ENCODE measurements around the gene INS.
A peak's percentile ranks its signal among the peaks of the same experiment; 100 is the strongest.

The INS gene

GRCh38 chr11:2143799-2144543, 17.0 kb downstream of the INS start:
- Histone ChIP-seq H3K4me3 (ENCODE audit: low read length) (peak overlapping the region; percentile 22; the same call in 1 of the 2 replicates), H3K27ac (ENCODE audit: low read length) (no peak overlapping the region), H3K36me3 (ENCODE audit: insufficient read depth, low read depth, low read length) (no peaks in the 10 kb centered on the region), H3K9me3 (ENCODE audit: insufficient read depth, low read depth, low read length) (peaks cover 5% of the 10 kb centered on the region; the same call in 1 of the 2 replicates), H3K27me3 (ENCODE audit: insufficient read depth, low read length) (peaks cover 98% of the 10 kb centered on the region), H3K9ac (ENCODE audit: low read depth, low read length) (no peak overlapping the region), H3K4me1 (ENCODE audit: insufficient read depth, low read length) (no peaks in the 10 kb centered on the region)

GRCh38 chr11:2143477-2143798, 17.6 kb downstream of the INS start:
- Histone ChIP-seq H3K36me3 (ENCODE audit: insufficient read depth, low read depth, low read length) (no peaks in the 10 kb centered on the region), H3K4me1 (ENCODE audit: insufficient read depth, low read length) (no peaks in the 10 kb centered on the region), H3K9ac (ENCODE audit: low read depth, low read length) (no peak overlapping the region), H3K4me3 (ENCODE audit: low read length) (no peak overlapping the region), H3K9me3 (ENCODE audit: insufficient read depth, low read depth, low read length) (peaks cover 5% of the 10 kb centered on the region; the same call in 1 of the 2 replicates), H3K27ac (ENCODE audit: low read length) (no peak overlapping the region), H3K27me3 (ENCODE audit: insufficient read depth, low read length) (peaks cover 98% of the 10 kb centered on the region)

- Histone ChIP-seq H3K27ac (ENCODE audit: low read length) (no peak overlapping the region), H3K9me3 (ENCODE audit: insufficient read depth, low read depth, low read length) (peaks cover 5% of the 10 kb centered on the region; the same call in 1 of the 2 replicates), H3K4me3 (ENCODE audit: low read length) (no peak overlapping the region), H3K4me1 (ENCODE audit: insufficient read depth, low read length) (no peaks in the 10 kb centered on the region), H3K36me3 (ENCODE audit: insufficient read depth, low read depth, low read length) (no peaks in the 10 kb centered on the region), H3K27me3 (ENCODE audit: insufficient read depth, low read length) (peaks cover 98% of the 10 kb centered on the region), H3K9ac (ENCODE audit: low read depth, low read length) (no peak overlapping the region)
Measured at GRCh38 chr11:2142762-2143202, 18.2 kb downstream of the INS start.

- no peaks in the 10 kb centered on the region for H3K36me3 ChIP-seq (ENCODE audit: insufficient read depth, low read depth, low read length)
- peaks cover 98% of the 10 kb centered on the region for H3K27me3 ChIP-seq (ENCODE audit: insufficient read depth, low read length)
- no peak overlapping the region for H3K27ac ChIP-seq (ENCODE audit: low read length)
- H3K9me3 ChIP-seq (ENCODE audit: insufficient read depth, low read depth, low read length): peaks cover 5% of the 10 kb centered on the region; the same call in 1 of the 2 replicates
- no peak overlapping the region for H3K4me3 ChIP-seq (ENCODE audit: low read length)
- no peak overlapping the region for H3K9ac ChIP-seq (ENCODE audit: low read depth, low read length)
- H3K4me1 ChIP-seq (ENCODE audit: insufficient read depth, low read length): no peaks in the 10 kb centered on the region
Measured at GRCh38 chr11:2142300-2142759, 18.7 kb downstream of the INS start.

- peaks cover 5% of the 10 kb centered on the region; the same call in 1 of the 2 replicates for H3K9me3 ChIP-seq (ENCODE audit: insufficient read depth, low read depth, low read length)
- peaks cover 98% of the 10 kb centered on the region for H3K27me3 ChIP-seq (ENCODE audit: insufficient read depth, low read length)
- no peak overlapping the region for H3K4me3 ChIP-seq (ENCODE audit: low read length)
- H3K4me1 ChIP-seq (ENCODE audit: insufficient read depth, low read length): no peaks in the 10 kb centered on the region; the same call in 1 of the 2 replicates
- H3K36me3 ChIP-seq (ENCODE audit: insufficient read depth, low read depth, low read length): no peaks in the 10 kb centered on the region
- H3K9ac ChIP-seq (ENCODE audit: low read depth, low read length): no peak overlapping the region
- H3K27ac ChIP-seq (ENCODE audit: low read length): no peak overlapping the region
Measured at GRCh38 chr11:2140411-2141400, 20.3 kb downstream of the INS start.

- no peak overlapping the region for H3K4me3 ChIP-seq (ENCODE audit: low read length)
- H3K27ac ChIP-seq (ENCODE audit: low read length): no peak overlapping the region
- H3K9me3 ChIP-seq (ENCODE audit: insufficient read depth, low read depth, low read length): peaks cover 5% of the 10 kb centered on the region; the same call in 1 of the 2 replicates
- H3K27me3 ChIP-seq (ENCODE audit: insufficient read depth, low read length): peaks cover 98% of the 10 kb centered on the region
- no peaks in the 10 kb centered on the region; the same call in 1 of the 2 replicates for H3K4me1 ChIP-seq (ENCODE audit: insufficient read depth, low read length)
- H3K36me3 ChIP-seq (ENCODE audit: insufficient read depth, low read depth, low read length): no peaks in the 10 kb centered on the region
- no peak overlapping the region for H3K9ac ChIP-seq (ENCODE audit: low read depth, low read length)
Measured at GRCh38 chr11:2139621-2140337, 21.2 kb downstream of the INS start.

GRCh38 chr11:2139123-2139521, 21.9 kb downstream of the INS start, which contains the start of gene IGF2:
TSS of gene IGF2 (minus strand) at chr11:2139389. CDS start at chr11:2135523, 3,866 bp downstream.
- H3K9ac ChIP-seq (ENCODE audit: low read depth, low read length): no peak within 1 kb of the TSS

GRCh38 chr11:2138431-2139122, 22.4 kb downstream of the INS start:
- Histone ChIP-seq H3K27ac (ENCODE audit: low read length) (no peak overlapping the region), H3K27me3 (ENCODE audit: insufficient read depth, low read length) (peaks cover 98% of the 10 kb centered on the region), H3K4me3 (ENCODE audit: low read length) (no peak overlapping the region), H3K9ac (ENCODE audit: low read depth, low read length) (no peak overlapping the region), H3K4me1 (ENCODE audit: insufficient read depth, low read length) (no peaks in the 10 kb centered on the region; the same call in 1 of the 2 replicates), H3K36me3 (ENCODE audit: insufficient read depth, low read depth, low read length) (no peaks in the 10 kb centered on the region), H3K9me3 (ENCODE audit: insufficient read depth, low read depth, low read length) (peaks cover 5% of the 10 kb centered on the region; the same call in 1 of the 2 replicates)

More at GRCh38 chr11:2139123-2139521, 21.9 kb downstream of the INS start, which contains the start of gene IGF2:
- Histone ChIP-seq H3K36me3 (ENCODE audit: insufficient read depth, low read depth, low read length) (no peaks in the 10 kb centered on the region), H3K4me3 (ENCODE audit: low read length) (no peak within 1 kb of the TSS), H3K27ac (ENCODE audit: low read length) (no peak within 1 kb of the TSS), H3K4me1 (ENCODE audit: insufficient read depth, low read length) (no peaks in the 10 kb centered on the region; the same call in 1 of the 2 replicates), H3K27me3 (ENCODE audit: insufficient read depth, low read length) (peaks cover 98% of the 10 kb centered on the region), H3K9me3 (ENCODE audit: insufficient read depth, low read depth, low read length) (peaks cover 5% of the 10 kb centered on the region; the same call in 1 of the 2 replicates)

GRCh38 chr11:2138068-2138430, 23.0 kb downstream of the INS start:
- H3K4me3 ChIP-seq (ENCODE audit: low read length): no peak overlapping the region

GRCh38 chr11:2137202-2138067, 23.6 kb downstream of the INS start:
- H3K36me3 ChIP-seq (ENCODE audit: insufficient read depth, low read depth, low read length): no peaks in the 10 kb centered on the region
- H3K4me3 ChIP-seq (ENCODE audit: low read length): peak overlapping the region; percentile 60; the same call in 1 of the 2 replicates
- no peak overlapping the region for H3K27ac ChIP-seq (ENCODE audit: low read length)
- no peaks in the 10 kb centered on the region; the same call in 1 of the 2 replicates for H3K4me1 ChIP-seq (ENCODE audit: insufficient read depth, low read length)
- peaks cover 98% of the 10 kb centered on the region for H3K27me3 ChIP-seq (ENCODE audit: insufficient read depth, low read length)
- no peak overlapping the region for H3K9ac ChIP-seq (ENCODE audit: low read depth, low read length)
- H3K9me3 ChIP-seq (ENCODE audit: insufficient read depth, low read depth, low read length): peaks cover 5% of the 10 kb centered on the region; the same call in 1 of the 2 replicates

More at GRCh38 chr11:2138068-2138430, 23.0 kb downstream of the INS start:
- no peaks in the 10 kb centered on the region for H3K36me3 ChIP-seq (ENCODE audit: insufficient read depth, low read depth, low read length)
- peaks cover 98% of the 10 kb centered on the region for H3K27me3 ChIP-seq (ENCODE audit: insufficient read depth, low read length)
- H3K9ac ChIP-seq (ENCODE audit: low read depth, low read length): no peak overlapping the region
- no peak overlapping the region for H3K27ac ChIP-seq (ENCODE audit: low read length)
- H3K4me1 ChIP-seq (ENCODE audit: insufficient read depth, low read length): no peaks in the 10 kb centered on the region; the same call in 1 of the 2 replicates
- peaks cover 5% of the 10 kb centered on the region; the same call in 1 of the 2 replicates for H3K9me3 ChIP-seq (ENCODE audit: insufficient read depth, low read depth, low read length)

Data from iPS-20b (cell line).